Thoracic aorta (tissue), 2 donors: ENCODE data around the gene BRAT1. TPM values are rescaled to one million over a fixed set of nuclear protein-coding genes. Genes with fewer than 3 reads are reported as not detected.
"Not testable (repeated sequence)": the region's sequence is repeated elsewhere in the genome, so short reads cannot be mapped to it uniquely, and the experiment has no call there.

Experiments used
- ATAC-seq: fragments of 150-250 bp; one replicate; pipeline ENCODE4 v1.8.0; 2017; ENCODE audit warnings: low read depth; ENCODE audit not compliant: insufficient number of reproducible peaks, low FRiP score
- DNase-seq: peaks from one replicate; pipeline ENCODE4 v3.0.0-alpha.2; 2020; ENCODE audit warnings: low spot score
- H3K27ac ChIP-seq, 2 donors: fragments of 200-600 bp; sonication (generic); 1 replicate in 1 of 2; 2 replicates in 1 of 2; pipeline ENCODE4 v1.5.1; 2016; ENCODE audit warnings: mild to moderate bottlenecking in 2 of 2, moderate library complexity in 2 of 2
- H3K27me3 ChIP-seq: fragments of 200-600 bp; sonication (generic); replicated peaks from 2 replicates; pipeline ENCODE4 v1.6.0; 2016; ENCODE audit warnings: mild to moderate bottlenecking; ENCODE audit not compliant: insufficient read depth
- H3K36me3 ChIP-seq: fragments of 200-600 bp; sonication (generic); one replicate; pipeline ENCODE4 v1.5.1; 2016
- H3K4me1 ChIP-seq, 2 donors: fragments of 200-600 bp; sonication (generic); 1 replicate in 1 of 2; 2 replicates in 1 of 2; pipeline versions ENCODE4 v1.5.1 to v1.6.0; 2016; ENCODE audit warnings: low read depth in 2 of 2, mild to moderate bottlenecking in 1 of 2; ENCODE audit not compliant: control insufficient read depth in 1 of 2
- H3K4me3 ChIP-seq: fragments of 200-600 bp; sonication (generic); 2 replicates; pipeline ENCODE4 v1.5.1; 2016; ENCODE audit warnings: mild to moderate bottlenecking
- H3K9me3 ChIP-seq: fragments of 200-600 bp; sonication (generic); 2 replicates; pipeline ENCODE4 v1.5.1; 2016
- total RNA-seq, 2 donors: library from RNA; depleted of rRNA; stranded (reverse); fragments of >200 nt; gene quantifications; one replicate each; pipeline versions ENCODE4 v1.1.0 to v1.2.3, GENCODE V29; 2016
- TF ChIP-seq, protein P1 (sequence below): fragments of 200-600 bp; sonication (generic); IDR thresholded peaks from one replicate; pipeline ENCODE4 v1.5.1; 2019; ENCODE audit warnings: antibody characterized with exemption

The BRAT1 gene
- total RNA-seq, 2 donors from 2014 or later = 28.8 to 43.6 TPM

DNA sequence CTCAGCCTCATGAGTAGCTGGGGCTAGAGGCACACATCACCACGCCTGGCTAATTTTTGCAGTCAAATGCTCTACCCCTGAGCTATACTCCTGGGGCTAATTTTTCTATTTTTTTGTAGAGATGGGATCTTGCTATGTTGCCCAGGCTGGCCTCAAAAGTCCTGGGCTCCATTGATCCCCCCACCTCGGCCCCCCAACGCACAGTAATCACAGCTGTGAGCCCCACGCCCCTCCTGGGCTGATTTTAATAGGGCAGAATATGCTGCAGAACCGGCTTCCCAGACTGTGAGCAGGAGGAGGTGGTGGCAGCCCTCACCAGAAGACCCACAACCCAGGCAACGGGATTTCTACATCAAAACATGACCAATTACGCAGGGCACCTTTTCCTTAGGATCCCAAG lies 15.2 kb downstream of the BRAT1 start:
- Histone ChIP-seq H3K9me3 (no peaks in the 10 kb centered on the region), H3K27me3 (no peaks in the 10 kb centered on the region), H3K4me1 (no peaks in the 10 kb centered on the region), H3K36me3 (peaks cover 31% of the 10 kb centered on the region), H3K4me3 (no peak overlapping the region), H3K27ac (no peak overlapping the region)
- ATAC-seq (no peak), DNase-seq (no peak)
- TF ChIP-seq, protein P1, sequence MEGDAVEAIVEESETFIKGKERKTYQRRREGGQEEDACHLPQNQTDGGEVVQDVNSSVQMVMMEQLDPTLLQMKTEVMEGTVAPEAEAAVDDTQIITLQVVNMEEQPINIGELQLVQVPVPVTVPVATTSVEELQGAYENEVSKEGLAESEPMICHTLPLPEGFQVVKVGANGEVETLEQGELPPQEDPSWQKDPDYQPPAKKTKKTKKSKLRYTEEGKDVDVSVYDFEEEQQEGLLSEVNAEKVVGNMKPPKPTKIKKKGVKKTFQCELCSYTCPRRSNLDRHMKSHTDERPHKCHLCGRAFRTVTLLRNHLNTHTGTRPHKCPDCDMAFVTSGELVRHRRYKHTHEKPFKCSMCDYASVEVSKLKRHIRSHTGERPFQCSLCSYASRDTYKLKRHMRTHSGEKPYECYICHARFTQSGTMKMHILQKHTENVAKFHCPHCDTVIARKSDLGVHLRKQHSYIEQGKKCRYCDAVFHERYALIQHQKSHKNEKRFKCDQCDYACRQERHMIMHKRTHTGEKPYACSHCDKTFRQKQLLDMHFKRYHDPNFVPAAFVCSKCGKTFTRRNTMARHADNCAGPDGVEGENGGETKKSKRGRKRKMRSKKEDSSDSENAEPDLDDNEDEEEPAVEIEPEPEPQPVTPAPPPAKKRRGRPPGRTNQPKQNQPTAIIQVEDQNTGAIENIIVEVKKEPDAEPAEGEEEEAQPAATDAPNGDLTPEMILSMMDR = no peak

DNA sequence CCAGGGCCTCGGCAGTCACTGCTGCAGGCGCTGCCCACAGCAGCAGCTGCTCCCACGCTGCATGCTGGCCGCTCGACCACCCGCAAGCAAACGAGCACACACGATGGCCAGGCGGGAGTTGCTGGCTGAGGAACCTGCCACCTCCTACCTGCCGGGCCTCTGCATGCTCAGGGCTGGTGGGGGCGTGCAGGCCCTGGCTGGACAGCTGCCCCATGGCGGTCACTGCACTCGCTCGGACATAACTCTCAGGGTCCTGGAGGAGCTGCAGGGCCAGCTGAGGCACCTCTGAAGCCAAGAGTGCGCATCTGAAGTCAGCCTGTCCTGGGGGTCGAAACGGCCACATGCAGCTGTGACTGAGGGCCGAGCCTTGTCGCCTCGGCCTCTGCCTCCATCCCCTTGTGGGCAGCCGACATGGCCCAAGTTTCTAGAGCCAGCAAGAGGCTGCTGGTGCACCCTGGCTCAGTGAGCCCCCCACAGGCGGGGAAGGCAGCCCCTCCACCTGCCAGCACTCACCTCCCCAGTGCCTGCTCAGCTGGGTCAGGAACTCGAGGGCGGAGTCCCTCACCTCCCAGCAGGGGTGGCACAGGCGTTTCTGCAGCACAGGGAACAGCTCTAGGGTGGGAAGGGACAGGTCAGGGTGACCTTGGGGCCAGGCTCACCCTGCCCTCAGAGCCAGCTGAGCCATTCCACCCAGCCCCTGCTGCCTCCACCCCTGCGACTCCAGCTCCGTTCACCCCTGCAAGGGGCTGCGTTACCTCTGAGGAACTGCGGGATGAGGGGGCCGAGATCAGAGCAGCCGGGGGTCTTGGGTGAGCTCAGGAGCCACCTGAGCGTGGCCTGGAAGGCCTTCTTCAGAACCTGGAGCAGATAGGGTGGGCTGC lies 16.1 kb downstream of the BRAT1 start:
- no peaks in the 10 kb centered on the region for H3K4me1 ChIP-seq
- no peak overlapping the region for H3K4me3 ChIP-seq
- ATAC-seq (no peak), DNase-seq (no peak)
- H3K27me3 ChIP-seq = no peaks in the 10 kb centered on the region
- H3K36me3 ChIP-seq = peaks cover 31% of the 10 kb centered on the region
- H3K9me3 ChIP-seq = no peaks in the 10 kb centered on the region
- no peak overlapping the region for H3K27ac ChIP-seq
- TF ChIP-seq, protein P1 = no peak

DNA sequence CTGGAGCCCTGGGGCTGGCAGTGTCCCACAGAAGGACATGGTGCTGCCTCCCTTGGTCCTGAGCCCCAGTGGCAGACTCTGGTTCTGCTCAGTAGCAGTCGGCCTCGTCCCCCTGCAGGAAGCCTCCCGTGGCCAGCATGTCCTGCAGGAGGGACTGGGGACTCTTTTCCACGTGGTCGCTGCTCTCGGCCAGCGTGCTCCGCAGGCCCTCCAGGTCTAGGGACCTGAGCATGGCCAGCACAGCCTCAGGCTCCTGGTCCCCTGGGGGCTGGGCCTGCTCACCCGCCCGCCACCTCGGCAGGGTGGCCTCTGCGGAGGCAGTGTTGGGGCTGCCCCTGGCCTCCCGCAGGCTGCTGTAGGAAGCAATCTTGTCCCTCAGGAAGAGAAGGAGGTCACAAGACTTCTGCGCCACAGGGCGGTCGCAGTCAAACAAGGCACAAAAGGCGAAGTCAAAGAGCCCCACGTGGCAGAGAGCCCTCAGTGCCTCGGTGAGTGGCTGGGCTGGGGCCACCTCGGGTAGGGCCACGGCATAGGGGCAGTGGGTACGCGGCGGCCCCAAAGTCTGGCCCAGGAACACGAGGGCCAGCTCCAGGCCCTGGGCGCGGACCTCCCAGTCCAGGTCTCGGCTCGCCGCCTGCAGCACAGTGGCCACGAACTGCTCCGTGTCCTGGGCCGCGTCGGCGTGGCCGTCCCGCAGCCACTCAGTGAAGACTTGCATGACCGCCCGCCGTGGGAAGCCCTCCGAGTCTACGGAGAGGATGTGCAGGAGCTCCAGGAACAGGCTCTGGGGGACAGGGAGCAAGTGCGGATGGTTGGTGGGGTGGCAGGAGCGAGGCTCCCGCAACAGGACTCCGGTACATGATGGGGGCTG lies 17.1 kb downstream of the BRAT1 start:
- no peaks in the 10 kb centered on the region for H3K27me3 ChIP-seq
- no peak for ATAC-seq
- H3K4me1 ChIP-seq = no peaks in the 10 kb centered on the region
- no peak overlapping the region for H3K27ac ChIP-seq
- peak; percentile 1 for DNase-seq
- H3K4me3 ChIP-seq = no peak overlapping the region
- peaks cover 23% of the 10 kb centered on the region for H3K36me3 ChIP-seq
- TF ChIP-seq, protein P1 = no peak
- H3K9me3 ChIP-seq = no peaks in the 10 kb centered on the region

DNA sequence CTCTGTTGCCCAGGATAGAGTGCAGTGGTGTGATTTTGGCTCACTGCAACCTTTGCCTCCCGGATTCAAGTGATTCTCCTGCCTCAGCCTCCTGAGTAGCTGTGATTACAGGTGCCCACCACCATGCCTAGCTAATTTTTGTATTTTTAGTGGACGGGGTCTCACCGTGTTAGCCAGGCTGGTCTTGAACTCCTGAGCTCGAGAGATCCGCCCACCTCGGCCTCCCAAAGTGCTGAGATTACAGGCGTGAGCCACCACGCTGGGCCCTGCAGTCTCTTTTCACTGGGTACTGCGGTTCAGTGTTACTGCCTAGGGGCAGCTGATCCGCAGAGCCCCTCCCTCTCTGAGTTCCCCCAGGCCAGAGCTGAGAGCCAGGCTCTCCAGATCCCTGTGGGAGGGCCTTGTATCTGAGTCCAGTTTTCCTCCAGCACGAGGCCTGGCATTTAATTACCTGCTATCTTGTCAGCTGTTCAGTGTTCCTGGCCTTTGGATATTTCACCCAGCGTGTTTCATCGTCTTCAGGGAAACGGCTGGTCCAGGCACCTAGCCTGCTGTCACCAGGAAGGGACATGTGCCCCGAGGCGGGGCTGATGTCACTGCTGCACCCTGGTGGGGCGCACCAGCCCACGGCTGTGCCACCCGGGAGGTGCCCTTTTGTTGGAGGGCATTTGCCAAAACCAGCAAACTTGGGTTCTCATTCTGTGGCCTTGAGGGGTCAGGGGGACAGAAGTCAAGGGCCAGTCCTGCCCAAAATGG lies 19.3 kb downstream of the BRAT1 start:
- not testable (repeated sequence) for H3K4me1 ChIP-seq, H3K27me3 ChIP-seq, ATAC-seq, H3K4me3 ChIP-seq, H3K36me3 ChIP-seq, DNase-seq, H3K27ac ChIP-seq, H3K9me3 ChIP-seq

DNA sequence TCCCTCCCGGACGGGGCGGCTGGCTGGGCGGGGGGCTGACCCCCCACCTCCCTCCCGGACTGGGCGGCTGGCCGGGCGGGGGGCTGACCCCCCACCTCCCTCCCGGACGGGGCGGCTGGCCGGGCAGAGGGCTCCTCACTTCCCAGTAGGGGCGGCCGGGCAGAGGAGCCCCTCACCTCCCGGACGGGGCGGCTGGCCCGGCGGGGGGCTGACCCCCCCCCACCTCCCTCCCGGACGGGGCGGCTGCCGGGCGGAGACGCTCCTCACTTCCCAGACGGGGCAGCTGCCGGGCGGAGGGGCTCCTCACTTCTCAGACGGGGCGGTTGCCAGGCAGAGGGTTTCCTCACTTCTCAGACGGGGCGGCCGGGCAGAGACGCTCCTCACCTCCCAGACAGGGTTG lies 21.1 kb downstream of the BRAT1 start:
- not testable (repeated sequence) for H3K4me3 ChIP-seq, H3K9me3 ChIP-seq, ATAC-seq, H3K27ac ChIP-seq, H3K27me3 ChIP-seq, H3K36me3 ChIP-seq, DNase-seq
- H3K4me1 ChIP-seq = peaks cover 0 to 12% of the 10 kb centered on the region in 2 donors

DNA sequence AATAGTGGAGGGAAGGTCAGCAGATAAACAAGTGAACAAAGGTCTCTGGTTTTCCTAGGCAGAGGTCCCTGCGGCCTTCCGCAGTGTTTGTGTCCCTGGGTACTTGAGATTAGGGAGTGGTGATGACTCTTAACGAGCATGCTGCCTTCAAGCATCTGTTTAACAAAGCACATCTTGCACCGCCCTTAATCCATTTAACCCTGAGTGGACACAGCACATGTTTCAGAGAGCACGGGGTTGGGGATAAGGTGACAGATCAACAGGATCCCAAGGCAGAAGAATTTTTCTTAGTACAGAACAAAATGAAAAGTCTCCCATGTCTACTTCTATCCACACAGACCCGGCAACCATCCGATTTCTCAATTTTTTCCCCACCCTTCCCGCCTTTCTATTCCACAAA lies 21.8 kb downstream of the BRAT1 start:
- H3K36me3 ChIP-seq, H3K27me3 ChIP-seq, DNase-seq, H3K9me3 ChIP-seq, H3K27ac ChIP-seq, H3K4me3 ChIP-seq, ATAC-seq: not testable (repeated sequence)
- H3K4me1 ChIP-seq = peaks cover 0 to 12% of the 10 kb centered on the region in 2 donors

DNA sequence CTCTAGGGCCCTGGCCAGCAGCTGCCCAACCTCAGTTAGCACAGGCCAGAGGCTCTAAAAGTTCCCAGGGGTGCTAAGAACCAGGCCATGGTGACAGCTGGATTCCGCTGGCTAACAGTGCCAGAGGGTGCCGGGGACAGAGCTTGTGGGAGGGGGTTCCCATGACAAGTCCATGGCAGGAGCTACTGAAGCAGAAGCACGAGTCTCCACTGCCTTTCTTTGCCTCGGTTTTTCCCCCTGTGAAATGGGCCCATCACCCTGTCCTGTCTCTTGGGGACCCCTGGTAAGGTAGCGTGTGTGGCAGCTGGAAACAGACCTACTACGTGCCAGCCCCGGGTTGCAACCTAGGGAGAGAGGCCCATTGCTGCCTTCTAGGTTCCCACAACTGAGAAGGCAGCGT lies 22.5 kb downstream of the BRAT1 start:
- not testable (repeated sequence) for H3K27ac ChIP-seq, H3K4me3 ChIP-seq, ATAC-seq, H3K27me3 ChIP-seq, DNase-seq, H3K36me3 ChIP-seq, H3K9me3 ChIP-seq
- H3K4me1 ChIP-seq = peaks cover 0 to 12% of the 10 kb centered on the region in 2 donors

DNA sequence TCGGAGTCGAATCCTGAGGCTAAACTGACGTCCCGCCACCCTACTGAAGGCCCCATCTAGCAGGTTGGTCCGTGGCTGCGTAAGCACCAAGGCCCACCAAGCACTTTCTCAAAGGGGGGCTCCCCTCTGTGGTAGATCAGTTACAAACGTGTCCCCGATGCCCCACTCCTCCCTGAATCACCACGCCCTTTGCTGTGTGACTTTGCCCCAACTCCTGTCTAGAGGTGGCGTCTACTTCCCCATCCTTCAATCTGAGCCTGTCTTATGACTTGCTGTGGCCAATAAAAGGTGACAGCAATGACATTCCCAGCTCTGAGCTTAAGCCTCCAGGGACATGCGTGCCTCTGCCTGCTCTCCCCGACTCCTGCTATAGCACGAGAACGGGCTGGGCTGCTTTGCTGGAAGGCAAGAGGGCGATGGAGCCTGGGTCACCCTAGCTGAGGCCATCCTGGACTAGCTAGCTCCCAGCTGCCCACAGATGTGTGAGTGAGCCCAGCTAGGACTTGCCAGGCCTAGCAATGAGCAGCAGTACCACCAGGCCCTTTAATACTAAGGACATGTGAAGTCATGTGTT lies 23.0 kb downstream of the BRAT1 start:
- not testable (repeated sequence) for H3K27ac ChIP-seq, H3K4me3 ChIP-seq, DNase-seq, ATAC-seq, H3K27me3 ChIP-seq, H3K36me3 ChIP-seq, H3K9me3 ChIP-seq
- peaks cover 4 to 16% of the 10 kb centered on the region in 2 donors for H3K4me1 ChIP-seq

DNA sequence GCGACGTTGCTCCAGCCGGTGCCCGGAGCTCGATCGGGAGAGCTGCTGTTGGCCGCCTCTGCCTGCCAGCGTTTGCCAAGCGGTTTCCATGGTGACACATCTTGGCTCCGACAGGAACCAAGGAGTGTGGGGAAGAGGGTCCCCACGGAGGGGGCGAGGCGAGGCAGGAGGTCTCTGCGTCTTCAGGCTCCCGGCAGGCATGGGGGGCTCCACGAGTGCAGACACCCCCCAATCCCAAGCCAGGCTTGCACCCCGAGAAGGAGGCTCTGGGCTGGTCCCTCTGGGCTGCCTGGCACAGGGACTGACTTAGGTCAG lies 23.6 kb downstream of the BRAT1 start:
- not testable (repeated sequence) for H3K27me3 ChIP-seq, DNase-seq, H3K36me3 ChIP-seq, ATAC-seq, H3K9me3 ChIP-seq, H3K27ac ChIP-seq, H3K4me3 ChIP-seq
- H3K4me1 ChIP-seq = peaks cover 6 to 19% of the 10 kb centered on the region in 2 donors
